ENCODE data around the gene ALPG.

DNA sequence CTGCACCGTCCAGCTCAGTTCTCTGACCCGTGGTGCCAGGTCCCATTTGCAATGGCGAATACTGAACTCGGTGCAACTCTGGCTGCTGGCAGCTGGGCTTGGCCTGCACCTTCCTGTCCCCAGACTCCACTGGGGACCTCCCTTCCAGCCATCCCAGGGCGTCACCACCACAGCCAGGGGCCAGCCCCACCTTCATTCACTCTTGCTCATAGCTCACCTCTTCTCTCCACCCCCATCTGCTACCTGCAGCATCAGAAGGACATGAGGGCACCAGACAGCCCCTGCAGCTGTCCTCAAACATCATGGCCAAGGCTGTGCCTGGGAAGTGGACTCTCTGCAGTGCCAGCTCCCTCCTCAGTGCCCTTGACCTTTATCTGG is 33.1 kb downstream of the ALPG start:
- no peak for TF ChIP-seq EZH2 (IDR thresholded peaks at IDR 0.05; ENCODE audit: borderline replicate concordance, insufficient read depth, low read depth, low read length, poor library complexity, severe bottlenecking)
- TF ChIP-seq, protein P1, sequence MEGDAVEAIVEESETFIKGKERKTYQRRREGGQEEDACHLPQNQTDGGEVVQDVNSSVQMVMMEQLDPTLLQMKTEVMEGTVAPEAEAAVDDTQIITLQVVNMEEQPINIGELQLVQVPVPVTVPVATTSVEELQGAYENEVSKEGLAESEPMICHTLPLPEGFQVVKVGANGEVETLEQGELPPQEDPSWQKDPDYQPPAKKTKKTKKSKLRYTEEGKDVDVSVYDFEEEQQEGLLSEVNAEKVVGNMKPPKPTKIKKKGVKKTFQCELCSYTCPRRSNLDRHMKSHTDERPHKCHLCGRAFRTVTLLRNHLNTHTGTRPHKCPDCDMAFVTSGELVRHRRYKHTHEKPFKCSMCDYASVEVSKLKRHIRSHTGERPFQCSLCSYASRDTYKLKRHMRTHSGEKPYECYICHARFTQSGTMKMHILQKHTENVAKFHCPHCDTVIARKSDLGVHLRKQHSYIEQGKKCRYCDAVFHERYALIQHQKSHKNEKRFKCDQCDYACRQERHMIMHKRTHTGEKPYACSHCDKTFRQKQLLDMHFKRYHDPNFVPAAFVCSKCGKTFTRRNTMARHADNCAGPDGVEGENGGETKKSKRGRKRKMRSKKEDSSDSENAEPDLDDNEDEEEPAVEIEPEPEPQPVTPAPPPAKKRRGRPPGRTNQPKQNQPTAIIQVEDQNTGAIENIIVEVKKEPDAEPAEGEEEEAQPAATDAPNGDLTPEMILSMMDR (IDR thresholded peaks at IDR 0.05), result peak; percentile 41
